SH-SY5Y (cell line): ENCODE data around the gene CYP1A1.

ENCODE experiments used
- GATA2 ChIP-seq: IDR thresholded peaks from 2 replicates; pipeline ENCODE4 v1.6.1; 2011; ENCODE audit warnings: mild to moderate bottlenecking, low read depth, low read length
- GATA3 ChIP-seq: IDR thresholded peaks from 2 replicates; pipeline ENCODE4 v1.6.1; 2011; ENCODE audit warnings: low read depth, mild to moderate bottlenecking, low read length, moderate library complexity

DNA sequence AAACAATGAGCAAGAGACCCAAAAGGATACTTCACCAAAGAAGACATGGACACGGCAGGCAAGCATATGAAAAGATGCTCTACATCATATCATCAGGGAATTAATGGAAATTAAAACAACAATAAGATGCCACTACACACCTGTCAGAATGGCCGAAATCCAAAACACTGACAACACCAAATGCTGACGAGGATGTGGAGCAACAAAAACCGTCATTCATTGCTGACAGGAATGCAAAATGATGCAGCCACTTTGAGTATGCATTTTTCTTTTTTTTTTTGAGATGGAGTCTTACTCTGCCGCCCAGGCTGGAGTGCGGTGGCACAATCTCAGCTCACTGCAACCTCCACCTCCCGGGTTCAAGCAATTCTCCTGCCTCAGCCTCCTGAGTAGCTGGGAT is 48.5 kb downstream of the CYP1A1 start:
- TF ChIP-seq GATA2 (no peak), GATA3 (no peak)
